OCI-LY7 (cell line): Measurements from ENCODE around the gene CNTNAP5.

Source experiments
- EZH2phosphoT487 ChIP-seq: fragments of 200-600 bp; sonication (generic); IDR thresholded peaks from 2 replicates; pipeline ENCODE4 v1.6.1; 2018; ENCODE audit warnings: low read depth, borderline replicate concordance, mild to moderate bottlenecking, mixed run types, antibody characterized with exemption, low read length, moderate library complexity, mixed read lengths
- TF ChIP-seq, protein P1 (sequence below): fragments of 200-600 bp; sonication (generic); conservative IDR thresholded peaks from 2 replicates; pipeline ENCODE4 v1.5.1; 2014; ENCODE audit warnings: mild to moderate bottlenecking, antibody characterized with exemption, low read length, moderate library complexity, mixed read lengths

DNA sequence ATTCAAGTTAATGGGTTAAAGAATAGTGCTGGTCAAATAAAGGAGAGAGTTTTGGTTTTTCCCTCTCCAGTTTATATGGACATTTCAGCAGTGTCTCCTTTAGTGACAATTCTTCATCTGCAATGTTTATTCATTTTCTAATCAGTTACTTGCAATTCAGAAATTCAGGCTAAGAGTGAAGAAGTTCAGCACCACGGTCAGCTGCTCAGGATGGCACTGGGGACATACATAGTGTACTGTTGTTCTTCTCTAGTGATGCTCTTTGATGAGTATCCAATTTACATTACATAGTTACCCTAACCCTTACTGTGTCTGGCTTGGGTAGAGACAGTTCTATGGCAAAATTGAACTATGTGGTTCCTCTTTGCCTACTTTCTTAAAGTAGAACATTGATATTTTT, 412.7 kb downstream of the CNTNAP5 start:
- TF ChIP-seq, protein P1, sequence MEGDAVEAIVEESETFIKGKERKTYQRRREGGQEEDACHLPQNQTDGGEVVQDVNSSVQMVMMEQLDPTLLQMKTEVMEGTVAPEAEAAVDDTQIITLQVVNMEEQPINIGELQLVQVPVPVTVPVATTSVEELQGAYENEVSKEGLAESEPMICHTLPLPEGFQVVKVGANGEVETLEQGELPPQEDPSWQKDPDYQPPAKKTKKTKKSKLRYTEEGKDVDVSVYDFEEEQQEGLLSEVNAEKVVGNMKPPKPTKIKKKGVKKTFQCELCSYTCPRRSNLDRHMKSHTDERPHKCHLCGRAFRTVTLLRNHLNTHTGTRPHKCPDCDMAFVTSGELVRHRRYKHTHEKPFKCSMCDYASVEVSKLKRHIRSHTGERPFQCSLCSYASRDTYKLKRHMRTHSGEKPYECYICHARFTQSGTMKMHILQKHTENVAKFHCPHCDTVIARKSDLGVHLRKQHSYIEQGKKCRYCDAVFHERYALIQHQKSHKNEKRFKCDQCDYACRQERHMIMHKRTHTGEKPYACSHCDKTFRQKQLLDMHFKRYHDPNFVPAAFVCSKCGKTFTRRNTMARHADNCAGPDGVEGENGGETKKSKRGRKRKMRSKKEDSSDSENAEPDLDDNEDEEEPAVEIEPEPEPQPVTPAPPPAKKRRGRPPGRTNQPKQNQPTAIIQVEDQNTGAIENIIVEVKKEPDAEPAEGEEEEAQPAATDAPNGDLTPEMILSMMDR, result no peak
- TF ChIP-seq EZH2phosphoT487, result no peak
